ENCODE measurements around the gene CACNG6.

- TF ChIP-seq ESRRG (CRISPR knock-in tag; IDR thresholded peaks at IDR 0.05) = no peak
- TF ChIP-seq TSHZ2 (CRISPR knock-in tag; IDR thresholded peaks at IDR 0.05) = no peak
- no peak for TF ChIP-seq RARB (CRISPR knock-in tag; IDR thresholded peaks at IDR 0.05)
- no peak for TF ChIP-seq PATZ1 (CRISPR knock-in tag; IDR thresholded peaks at IDR 0.05; ENCODE audit: borderline replicate concordance)
- no peak for TF ChIP-seq ZNF8 (CRISPR knock-in tag; IDR thresholded peaks at IDR 0.05)
- no peak for TF ChIP-seq POU6F1 (CRISPR knock-in tag; IDR thresholded peaks at IDR 0.05; ENCODE audit: borderline replicate concordance, low read depth)
- no peak for TF ChIP-seq ZNF565 (CRISPR knock-in tag; conservative IDR thresholded peaks at IDR 0.05; ENCODE audit: low read depth)
- no peak for TF ChIP-seq ZC3H10 (CRISPR knock-in tag; IDR thresholded peaks at IDR 0.05)
- no peak for TF ChIP-seq GLIS3 (CRISPR knock-in tag; IDR thresholded peaks at IDR 0.05)
- TF ChIP-seq ARNTL (CRISPR knock-in tag; IDR thresholded peaks at IDR 0.05; ENCODE audit: borderline replicate concordance, low read depth) = no peak
Measured at GRCh38 chr19:53965091-53965490, 26.3 kb upstream of the CACNG6 start.

Data from SK-N-SH treated with all-trans-retinoic acid at 6 μM for 48 hours (cell line).